Activated naive CD4-positive, alpha-beta T cell treated with anti-CD3 and anti-CD28 coated beads for 36 hours (primary cell): Measurements from ENCODE around the gene TRPM3. TPM values are rescaled to one million over a fixed set of nuclear protein-coding genes. Genes with fewer than 3 reads are reported as not detected.
A peak's percentile ranks its signal among the peaks of the same experiment; 100 is the strongest.

Experiments
- CTCF ChIA-PET: fragments of 350-600 bp; sonication (Branson Sonifier 250); formaldehyde crosslinking; loops from one replicate; lab custom pipeline; 2021; ENCODE audit warnings: antibody characterized with exemption; lab: Charles Lee
- DNase-seq: peaks from one replicate; pipeline ENCODE4 v3.0.0-alpha.2; 2020
- H3K27ac Mint-ChIP-seq: one replicate; pipeline ENCODE4 v1.8.0; 2021; ENCODE audit warnings: mild to moderate bottlenecking, mixed read lengths
- H3K27me3 Mint-ChIP-seq: one replicate; pipeline ENCODE4 v1.8.0; 2021; ENCODE audit warnings: low read depth, mixed read lengths
- H3K36me3 Mint-ChIP-seq: one replicate; pipeline ENCODE4 v1.8.0; 2021; ENCODE audit warnings: low read depth, mixed read lengths
- H3K4me1 Mint-ChIP-seq: one replicate; pipeline ENCODE4 v1.8.0; 2021; ENCODE audit warnings: low read depth, mixed read lengths
- H3K4me3 Mint-ChIP-seq: one replicate; pipeline ENCODE4 v1.8.0; 2021; ENCODE audit warnings: mild to moderate bottlenecking, moderate library complexity, mixed read lengths
- H3K9me3 Mint-ChIP-seq: one replicate; pipeline ENCODE4 v1.8.0; 2021; ENCODE audit warnings: mixed read lengths
- intact Hi-C: fragments of 100-400 bp; cut with micrococcal nuclease; formaldehyde crosslinking; loops from one replicate; pipeline ENCODE4 v1.15.1; 2023
- total RNA-seq, 2 experiments: library from RNA; stranded (reverse); gene quantifications; one replicate each; pipeline ENCODE4 v1.2.3, GENCODE V29; 2021

The TRPM3 gene
- total RNA-seq, 2 experiments from 2014 or later = 0.02 TPM; not detected in 1

GRCh38 chr9:70588381-70588780 lies 533.0 kb downstream of the TRPM3 start:
- no peaks in the 10 kb centered on the region for H3K4me1 Mint-ChIP-seq

DNA sequence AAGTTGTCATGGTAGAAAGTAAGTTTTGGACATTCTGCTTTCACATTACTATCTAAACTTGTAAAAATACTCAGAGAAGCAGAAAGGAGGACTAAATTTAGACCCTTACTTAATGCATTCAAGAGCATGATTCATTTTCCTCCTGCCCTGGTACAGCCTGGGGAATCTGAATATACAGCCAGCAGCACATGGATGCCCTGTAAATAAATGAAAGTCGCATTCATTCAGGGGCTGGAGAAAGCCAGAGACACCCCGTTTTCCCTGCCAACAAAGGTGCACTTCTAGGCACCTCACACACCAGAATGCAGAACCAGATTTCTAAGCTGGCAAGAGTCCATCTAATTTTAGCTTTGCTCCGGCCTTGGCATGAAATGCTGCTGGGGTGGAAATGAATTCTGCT lies 534.2 kb downstream of the TRPM3 start:
- no peak overlapping the region for H3K4me3 Mint-ChIP-seq
- H3K27me3 Mint-ChIP-seq = no peaks in the 10 kb centered on the region
- DNase-seq = no peak
- no peaks in the 10 kb centered on the region for H3K9me3 Mint-ChIP-seq
- H3K4me1 Mint-ChIP-seq = no peaks in the 10 kb centered on the region
- CTCF ChIA-PET = interaction anchor here (1.2 kb wide), 1 partner anchor 15 kb away, joined by 6 read pairs; no protein-coding TSS in a partner anchor
- H3K27ac Mint-ChIP-seq = no peak overlapping the region
- H3K36me3 Mint-ChIP-seq = no peaks in the 10 kb centered on the region
- intact Hi-C loops = no loop called here

More at GRCh38 chr9:70588381-70588780, 533.0 kb downstream of the TRPM3 start:
- Mint-ChIP-seq H3K9me3 (no peaks in the 10 kb centered on the region), H3K4me3 (no peak overlapping the region), H3K36me3 (no peaks in the 10 kb centered on the region), H3K27ac (no peak overlapping the region), H3K27me3 (no peaks in the 10 kb centered on the region)
- CTCF ChIA-PET = no interaction called here
- intact Hi-C loops = no loop called here
- DNase-seq = no peak

DNA sequence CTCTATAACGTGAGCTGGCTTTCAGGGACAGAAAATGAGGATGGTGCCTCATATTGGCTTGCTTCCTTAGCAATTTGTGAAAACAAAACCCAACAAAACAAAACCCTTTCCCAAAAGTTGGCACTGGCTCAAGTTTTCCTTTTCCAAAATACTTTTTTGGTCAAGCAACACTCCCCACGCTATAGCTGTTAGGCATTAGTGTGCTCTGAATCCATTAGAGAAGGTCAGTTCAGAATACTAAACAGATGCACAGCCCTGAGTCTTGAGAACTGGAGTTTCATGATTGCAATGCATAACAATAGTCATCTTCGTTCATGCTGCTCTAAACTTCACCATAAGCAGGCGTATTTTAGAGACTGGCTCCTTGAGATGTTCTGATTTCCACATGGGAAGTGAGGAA lies 534.9 kb downstream of the TRPM3 start:
- H3K27me3 Mint-ChIP-seq = no peaks in the 10 kb centered on the region
- intact Hi-C loops = no loop called here

DNA sequence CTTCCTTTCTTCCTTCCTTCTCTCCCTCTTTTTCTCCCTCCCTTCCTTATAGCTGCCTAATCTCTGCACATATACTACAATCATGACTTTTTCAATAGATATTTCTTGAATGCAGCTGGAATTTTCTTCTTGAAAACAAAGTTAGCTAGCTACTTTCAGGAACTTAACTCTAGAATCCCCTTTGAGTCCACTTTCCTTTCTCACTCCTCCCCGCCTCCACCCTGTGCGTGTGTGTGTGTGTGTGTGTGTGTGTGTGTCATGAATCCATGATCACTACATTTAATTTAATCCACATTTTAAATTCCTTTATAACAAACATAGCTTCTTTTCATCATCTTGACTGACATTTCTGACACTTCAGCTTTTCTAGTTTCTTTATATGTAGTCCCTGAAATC lies 539.5 kb downstream of the TRPM3 start:
- H3K9me3 Mint-ChIP-seq = no peaks in the 10 kb centered on the region
- CTCF ChIA-PET = interaction anchor here (1.2 to 2.0 kb wide), 2 partner anchors 20 to 69 kb away, joined by 5 to 7 read pairs; no protein-coding TSS in a partner anchor
- no peak overlapping the region for H3K27ac Mint-ChIP-seq
- peaks cover 11% of the 10 kb centered on the region for H3K4me1 Mint-ChIP-seq
- H3K4me3 Mint-ChIP-seq = no peak overlapping the region
- H3K27me3 Mint-ChIP-seq = no peaks in the 10 kb centered on the region
- intact Hi-C loops = no loop called here
- DNase-seq = no peak
- H3K36me3 Mint-ChIP-seq = peaks cover 1% of the 10 kb centered on the region

More for the DNA sequence above, 534.9 kb downstream of the TRPM3 start:
- no peak overlapping the region for H3K27ac Mint-ChIP-seq
- no peak overlapping the region for H3K4me3 Mint-ChIP-seq
- CTCF ChIA-PET = interaction anchor here (0.7 to 2.0 kb wide), 2 partner anchors 10 to 16 kb away, joined by 3 to 6 read pairs; no protein-coding TSS in a partner anchor
- no peak for DNase-seq
- no peaks in the 10 kb centered on the region for H3K4me1 Mint-ChIP-seq
- no peaks in the 10 kb centered on the region for H3K9me3 Mint-ChIP-seq
- H3K36me3 Mint-ChIP-seq = no peaks in the 10 kb centered on the region

- Mint-ChIP-seq H3K4me1 (peaks cover 13% of the 10 kb centered on the region), H3K27me3 (no peaks in the 10 kb centered on the region), H3K9me3 (no peaks in the 10 kb centered on the region), H3K27ac (no peak overlapping the region), H3K36me3 (peaks cover 1% of the 10 kb centered on the region), H3K4me3 (no peak overlapping the region)
- CTCF ChIA-PET = interaction anchor here (0.5 to 2.0 kb wide), 3 partner anchors 21 to 215 kb away, joined by 3 to 7 read pairs (median 5); no protein-coding TSS in a partner anchor
- intact Hi-C loops = no loop called here
- DNase-seq = no peak
Observed at GRCh38 chr9:70581214-70581954, 540.0 kb downstream of the TRPM3 start.

DNA sequence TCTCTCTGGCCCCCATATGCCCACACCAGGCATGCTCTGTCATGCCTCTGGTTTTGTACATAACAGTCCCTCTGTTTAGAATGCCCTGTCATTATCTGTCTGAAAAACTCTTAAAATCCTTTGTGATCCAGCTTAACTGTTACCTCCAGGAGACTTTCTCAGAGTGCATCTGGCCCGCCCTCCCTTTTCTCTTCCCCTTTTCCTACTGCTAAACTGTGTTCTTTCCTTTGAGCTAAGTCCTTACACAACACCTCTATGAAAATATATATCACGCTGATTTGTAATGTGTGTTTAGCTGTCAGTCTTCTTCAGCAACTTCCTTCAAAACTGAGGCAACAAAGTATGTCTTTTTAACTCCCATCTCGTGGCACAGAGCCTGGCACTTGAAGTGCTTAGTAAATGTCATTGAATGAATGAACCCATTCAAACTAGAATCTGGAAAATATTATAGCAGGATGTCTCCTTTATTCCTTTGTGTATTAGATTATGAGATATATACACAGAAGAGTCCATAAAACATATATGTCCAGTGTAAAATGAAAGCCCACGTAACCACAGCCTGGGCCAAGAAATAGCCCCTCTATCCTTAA lies 540.7 kb downstream of the TRPM3 start:
- Mint-ChIP-seq H3K36me3 (peaks cover 1% of the 10 kb centered on the region), H3K9me3 (no peaks in the 10 kb centered on the region), H3K4me1 (peaks cover 13% of the 10 kb centered on the region), H3K27me3 (no peaks in the 10 kb centered on the region), H3K27ac (no peak overlapping the region), H3K4me3 (no peak overlapping the region)
- intact Hi-C loops = no loop called here
- DNase-seq = no peak
- CTCF ChIA-PET = interaction anchor here (0.5 to 2.0 kb wide), 2 partner anchors 68 to 214 kb away, joined by 3 to 5 read pairs; no protein-coding TSS in a partner anchor

GRCh38 chr9:70579686-70580085 lies 541.7 kb downstream of the TRPM3 start:
- CTCF ChIA-PET = interaction anchor here (1.2 kb wide), 1 partner anchor 14 kb away, joined by 4 read pairs; no protein-coding TSS in a partner anchor

GRCh38 chr9:70578720-70579119 lies 542.7 kb downstream of the TRPM3 start:
- H3K4me1 Mint-ChIP-seq = peaks cover 13% of the 10 kb centered on the region
- no peak overlapping the region for H3K27ac Mint-ChIP-seq
- H3K9me3 Mint-ChIP-seq = no peaks in the 10 kb centered on the region
- no peak for DNase-seq
- CTCF ChIA-PET = interaction anchor here (0.6 to 1.2 kb wide), 2 partner anchors 15 to 239 kb away, joined by 3 to 4 read pairs; no protein-coding TSS in a partner anchor
- intact Hi-C loops = no loop called here
- no peak overlapping the region for H3K4me3 Mint-ChIP-seq
- H3K36me3 Mint-ChIP-seq = peaks cover 1% of the 10 kb centered on the region
- no peaks in the 10 kb centered on the region for H3K27me3 Mint-ChIP-seq

More at GRCh38 chr9:70579686-70580085, 541.7 kb downstream of the TRPM3 start:
- Mint-ChIP-seq H3K27ac (no peak overlapping the region), H3K4me3 (no peak overlapping the region), H3K4me1 (peaks cover 13% of the 10 kb centered on the region), H3K9me3 (no peaks in the 10 kb centered on the region), H3K27me3 (no peaks in the 10 kb centered on the region), H3K36me3 (peaks cover 1% of the 10 kb centered on the region)
- no peak for DNase-seq
- intact Hi-C loops = no loop called here

- DNase-seq = no peak
- H3K27ac Mint-ChIP-seq = no peak overlapping the region
- H3K4me1 Mint-ChIP-seq = peaks cover 13% of the 10 kb centered on the region
- CTCF ChIA-PET = interaction anchor here (0.6 to 0.7 kb wide), 2 partner anchors 11 to 50 kb away, joined by 3 to 4 read pairs; no protein-coding TSS in a partner anchor
- no peaks in the 10 kb centered on the region for H3K9me3 Mint-ChIP-seq
- peaks cover 1% of the 10 kb centered on the region for H3K36me3 Mint-ChIP-seq
- H3K4me3 Mint-ChIP-seq = no peak overlapping the region
- intact Hi-C loops = loop anchor here (1.0 kb wide), 1 partner anchor 13 kb away; no protein-coding TSS in a partner anchor
- no peaks in the 10 kb centered on the region for H3K27me3 Mint-ChIP-seq
Observed at GRCh38 chr9:70577671-70578070, 543.8 kb downstream of the TRPM3 start.

DNA sequence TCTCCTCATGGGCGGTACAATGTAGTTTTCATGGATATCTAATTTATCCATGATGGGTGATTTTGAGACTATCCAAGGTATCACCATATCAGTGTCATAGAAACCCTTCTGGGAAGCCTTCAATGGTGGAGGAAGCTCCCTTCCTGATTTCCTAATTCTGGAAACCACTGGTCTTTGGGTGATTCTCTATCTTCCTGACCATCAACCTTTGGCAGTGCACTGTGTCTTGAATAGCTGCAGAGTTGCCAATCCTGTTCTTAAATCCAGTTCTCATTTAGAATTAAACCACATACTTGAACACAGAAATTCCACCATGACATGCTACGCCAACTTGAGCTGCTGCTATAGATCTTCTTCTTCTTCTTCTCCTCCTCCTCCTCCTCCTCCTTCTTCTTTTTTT lies 545.3 kb downstream of the TRPM3 start:
- H3K4me3 Mint-ChIP-seq = no peak overlapping the region
- intact Hi-C loops = no loop called here

GRCh38 chr9:70574151-70574837 lies 547.1 kb downstream of the TRPM3 start:
- Mint-ChIP-seq H3K27ac (peak overlapping the region; percentile 22), H3K4me1 (peaks cover 13% of the 10 kb centered on the region), H3K27me3 (no peaks in the 10 kb centered on the region), H3K4me3 (no peak overlapping the region), H3K9me3 (no peaks in the 10 kb centered on the region), H3K36me3 (peaks cover 1% of the 10 kb centered on the region)
- intact Hi-C loops = no loop called here
- DNase-seq = no peak
- CTCF ChIA-PET = interaction anchor here (0.6 to 1.7 kb wide), 4 partner anchors 12 to 234 kb away, joined by 3 to 6 read pairs (median 3); no protein-coding TSS in a partner anchor

More for the DNA sequence above, 545.3 kb downstream of the TRPM3 start:
- Mint-ChIP-seq H3K4me1 (peaks cover 13% of the 10 kb centered on the region), H3K27ac (no peak overlapping the region), H3K36me3 (peaks cover 1% of the 10 kb centered on the region), H3K9me3 (no peaks in the 10 kb centered on the region), H3K27me3 (no peaks in the 10 kb centered on the region)
- no peak for DNase-seq
- CTCF ChIA-PET = interaction anchor here (1.0 to 1.1 kb wide), 2 partner anchors 8 to 9 kb away, joined by 3 to 4 read pairs; no protein-coding TSS in a partner anchor

GRCh38 chr9:70573308-70573707 lies 548.1 kb downstream of the TRPM3 start:
- DNase-seq = no peak
- H3K4me1 Mint-ChIP-seq = peaks cover 12% of the 10 kb centered on the region
- CTCF ChIA-PET = interaction anchor here (1.0 to 1.1 kb wide), 2 partner anchors 29 to 232 kb away, joined by 3 to 6 read pairs; no protein-coding TSS in a partner anchor
- H3K27ac Mint-ChIP-seq = no peak overlapping the region
- intact Hi-C loops = no loop called here
- H3K27me3 Mint-ChIP-seq = no peaks in the 10 kb centered on the region
- peaks cover under 1% of the 10 kb centered on the region for H3K36me3 Mint-ChIP-seq
- H3K4me3 Mint-ChIP-seq = no peak overlapping the region
- H3K9me3 Mint-ChIP-seq = no peaks in the 10 kb centered on the region
